Vagina (tissue), 2 donors: ENCODE data around the gene RPS19BP1. TPM values are rescaled to one million over a fixed set of nuclear protein-coding genes. Genes with fewer than 3 reads are reported as not detected.

Experiments
- DNase-seq, 2 donors: peaks; one replicate each; pipeline ENCODE4 v3.0.0-alpha.2; 2017; ENCODE audit errors: extremely low spot score in 2 of 2
- H3K27ac ChIP-seq: fragments of 200-600 bp; sonication (generic); one replicate; pipeline ENCODE4 v1.5.1; 2019
- H3K27me3 ChIP-seq: fragments of 200-600 bp; sonication (generic); one replicate; pipeline ENCODE4 v1.5.1; 2019
- H3K36me3 ChIP-seq, 2 donors: fragments of 200-600 bp; sonication (generic); one replicate each; pipeline ENCODE4 v1.5.1; 2017 to 2019
- H3K4me1 ChIP-seq: fragments of 200-600 bp; sonication (generic); one replicate; pipeline ENCODE4 v1.5.1; 2019
- H3K4me3 ChIP-seq, 2 donors: fragments of 200-600 bp; sonication (generic); 1 replicate in 1 of 2; 2 replicates in 1 of 2; pipeline ENCODE4 v1.5.1; 2016 to 2019
- H3K9me3 ChIP-seq: fragments of 200-600 bp; sonication (generic); one replicate; pipeline ENCODE4 v1.5.1; 2019
- POLR2A ChIP-seq, 2 donors: fragments of 450-650 bp; IDR thresholded peaks; one replicate each; pipeline ENCODE4 v1.6.1; 2017; ENCODE audit warnings: antibody characterized with exemption in 2 of 2, mild to moderate bottlenecking in 2 of 2, moderate library complexity in 2 of 2
- POLR2AphosphoS5 ChIP-seq, 2 donors: sonication (generic); formaldehyde crosslinking; IDR thresholded peaks; one replicate each; pipeline ENCODE4 v1.9.0; 2017; ENCODE audit warnings: antibody characterized with exemption in 2 of 2, mild to moderate bottlenecking in 2 of 2, low read depth in 1 of 2; ENCODE audit not compliant: insufficient read depth in 1 of 2
- intact Hi-C: fragments of 100-400 bp; cut with DNase I; formaldehyde crosslinking; loops from one replicate; pipeline ENCODE4 v1.15.1; 2023
- total RNA-seq: library from RNA; depleted of rRNA; stranded (reverse); fragments of >200 nt; gene quantifications from one replicate; pipeline ENCODE4 v1.2.3, GENCODE V29; 2016
- TF ChIP-seq, protein P1 (sequence below), 3 experiments: fragments of 450-650 bp in 2 of 3; fragments of 200-600 bp in 1 of 3; sonication (generic) in 1 of 3; IDR thresholded peaks; one replicate each; pipeline ENCODE4 v1.5.1; 2017 to 2019; ENCODE audit warnings: antibody characterized with exemption in 3 of 3, mild to moderate bottlenecking in 2 of 3, moderate library complexity in 2 of 3

The RPS19BP1 gene
- total RNA-seq, 1 donor from 2014 or later, result 107 TPM

GRCh38 chr22:39530692-39531331 is 1.7 kb downstream of the RPS19BP1 start:
- Histone ChIP-seq H3K27ac (peak overlapping the region; percentile 85), H3K4me1 (peaks cover 74% of the 10 kb centered on the region), H3K4me3 (no peak overlapping the region), H3K36me3 (peaks cover 0 to 5% of the 10 kb centered on the region in 2 donors), H3K27me3 (no peaks in the 10 kb centered on the region), H3K9me3 (no peaks in the 10 kb centered on the region)
- TF ChIP-seq POLR2AphosphoS5 (IDR thresholded peaks at IDR 0.05; ENCODE audit: insufficient read depth in 1 of 2, low read depth in 1 of 2) (no peak), POLR2A (IDR thresholded peaks at IDR 0.05) (no peak)
- TF ChIP-seq, protein P1, sequence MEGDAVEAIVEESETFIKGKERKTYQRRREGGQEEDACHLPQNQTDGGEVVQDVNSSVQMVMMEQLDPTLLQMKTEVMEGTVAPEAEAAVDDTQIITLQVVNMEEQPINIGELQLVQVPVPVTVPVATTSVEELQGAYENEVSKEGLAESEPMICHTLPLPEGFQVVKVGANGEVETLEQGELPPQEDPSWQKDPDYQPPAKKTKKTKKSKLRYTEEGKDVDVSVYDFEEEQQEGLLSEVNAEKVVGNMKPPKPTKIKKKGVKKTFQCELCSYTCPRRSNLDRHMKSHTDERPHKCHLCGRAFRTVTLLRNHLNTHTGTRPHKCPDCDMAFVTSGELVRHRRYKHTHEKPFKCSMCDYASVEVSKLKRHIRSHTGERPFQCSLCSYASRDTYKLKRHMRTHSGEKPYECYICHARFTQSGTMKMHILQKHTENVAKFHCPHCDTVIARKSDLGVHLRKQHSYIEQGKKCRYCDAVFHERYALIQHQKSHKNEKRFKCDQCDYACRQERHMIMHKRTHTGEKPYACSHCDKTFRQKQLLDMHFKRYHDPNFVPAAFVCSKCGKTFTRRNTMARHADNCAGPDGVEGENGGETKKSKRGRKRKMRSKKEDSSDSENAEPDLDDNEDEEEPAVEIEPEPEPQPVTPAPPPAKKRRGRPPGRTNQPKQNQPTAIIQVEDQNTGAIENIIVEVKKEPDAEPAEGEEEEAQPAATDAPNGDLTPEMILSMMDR (IDR thresholded peaks at IDR 0.05), result no peak
- intact Hi-C loops, result loop anchor here (10.0 kb wide), 1 partner anchor 814 kb away; the partner anchor contains the start of gene ADSL
- DNase-seq, result no peak

- intact Hi-C loops, result loop anchor here (10.0 kb wide), 1 partner anchor 815 kb away; the partner anchor contains the start of gene ADSL
- H3K36me3 ChIP-seq, result peaks cover 0 to 5% of the 10 kb centered on the region in 2 donors
- H3K27me3 ChIP-seq, result no peaks in the 10 kb centered on the region
- no peak for TF ChIP-seq POLR2AphosphoS5 (IDR thresholded peaks at IDR 0.05; ENCODE audit: insufficient read depth in 1 of 2, low read depth in 1 of 2)
- no peak for TF ChIP-seq POLR2A (IDR thresholded peaks at IDR 0.05)
- TF ChIP-seq, protein P1 (IDR thresholded peaks at IDR 0.05), result no peak
- H3K4me3 ChIP-seq, result no peak overlapping the region
- H3K4me1 ChIP-seq, result peaks cover 78% of the 10 kb centered on the region
- peak overlapping the region; percentile 66 for H3K27ac ChIP-seq
- H3K9me3 ChIP-seq, result no peaks in the 10 kb centered on the region
- DNase-seq, result no peak
Observed at GRCh38 chr22:39530116-39530515, 2.4 kb downstream of the RPS19BP1 start.

DNA sequence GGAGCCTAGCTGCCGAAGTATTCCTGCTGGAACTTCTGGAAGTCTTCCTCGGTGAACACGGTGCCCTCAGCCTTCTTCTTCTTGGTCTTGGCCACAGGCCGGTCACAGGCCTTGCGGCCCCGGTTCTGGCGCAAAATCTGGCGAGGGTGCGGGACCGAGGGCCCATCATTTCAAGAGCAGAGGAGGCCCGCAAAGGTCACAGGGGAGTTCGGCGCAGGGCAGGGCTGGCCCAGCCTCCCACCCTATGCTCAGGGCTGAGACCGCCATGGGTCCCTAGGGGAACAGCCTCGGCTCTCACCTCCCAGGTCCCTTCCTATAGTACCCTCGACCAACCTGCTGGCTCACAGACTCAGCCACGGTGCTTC is 3.1 kb downstream of the RPS19BP1 start:
- intact Hi-C loops, result loop anchor here (10.0 kb wide), 1 partner anchor 355 kb away; no protein-coding TSS in a partner anchor
- Histone ChIP-seq H3K4me1 (peaks cover 78% of the 10 kb centered on the region), H3K27ac (peak overlapping the region; percentile 66), H3K4me3 (peak overlapping the region; percentile 9 to 22), H3K36me3 (peaks cover 0 to 8% of the 10 kb centered on the region in 2 donors), H3K9me3 (no peaks in the 10 kb centered on the region), H3K27me3 (no peaks in the 10 kb centered on the region)
- no peak for DNase-seq
- no peak for TF ChIP-seq POLR2AphosphoS5 (IDR thresholded peaks at IDR 0.05; ENCODE audit: insufficient read depth in 1 of 2, low read depth in 1 of 2)
- TF ChIP-seq, protein P1 (IDR thresholded peaks at IDR 0.05), result peak in 1 of 3 experiments; percentile 49
- no peak for TF ChIP-seq POLR2A (IDR thresholded peaks at IDR 0.05)

- Histone ChIP-seq H3K4me1 (peaks cover 79% of the 10 kb centered on the region), H3K27ac (peak overlapping the region; percentile 66)
- TF ChIP-seq, protein P1 (IDR thresholded peaks at IDR 0.05), result peak; percentile 80 to 99 (median 98)
- TF ChIP-seq POLR2AphosphoS5 (IDR thresholded peaks at IDR 0.05; ENCODE audit: insufficient read depth in 1 of 2, low read depth in 1 of 2), result peak; percentile 65 to 83
- peak in 1 of 2 donors; percentile 64 for TF ChIP-seq POLR2A (IDR thresholded peaks at IDR 0.05)
Observed at GRCh38 chr22:39528681-39529486, 3.7 kb downstream of the RPS19BP1 start.

More at GRCh38 chr22:39528681-39529486, 3.7 kb downstream of the RPS19BP1 start:
- intact Hi-C loops, result loop anchor here (10.0 kb wide), 1 partner anchor 354 kb away; no protein-coding TSS in a partner anchor
- Histone ChIP-seq H3K36me3 (peaks cover 0 to 13% of the 10 kb centered on the region in 2 donors), H3K4me3 (peak overlapping the region; percentile 9 to 22), H3K27me3 (no peaks in the 10 kb centered on the region), H3K9me3 (no peaks in the 10 kb centered on the region)
- no peak for DNase-seq
